K562 (cell line): ENCODE measurements around the gene PSME1. TPM values are rescaled to one million over a fixed set of nuclear protein-coding genes. Genes with fewer than 3 reads are reported as not detected.

Experiments
- BRD9 ChIP-seq: fragments of 450-650 bp; IDR thresholded peaks from 2 replicates; pipeline ENCODE4 v1.6.1; 2018; ENCODE audit warnings: low read depth; ENCODE audit not compliant: partially characterized antibody
- CLOCK ChIP-seq: fragments of 250-450 bp; sonication (Bioruptor Pico); IDR thresholded peaks from 2 replicates; pipeline ENCODE4 v1.4.0; 2020; ENCODE audit warnings: mild to moderate bottlenecking, moderate library complexity, borderline replicate concordance
- E2F3 ChIP-seq: fragments of 250-450 bp; sonication (Bioruptor Pico); IDR thresholded peaks from 2 replicates; pipeline ENCODE4 v1.4.0; 2020; ENCODE audit warnings: mild to moderate bottlenecking
- HDAC1 ChIP-seq, 2 experiments: fragments of 450-650 bp; IDR thresholded peaks; 2 replicates each; pipeline ENCODE4 v1.6.1; 2016 to 2017; ENCODE audit warnings: inconsistent platforms in 1 of 2, mild to moderate bottlenecking in 1 of 2, moderate library complexity in 1 of 2
- JUN ChIP-seq, 2 experiments: sonication (generic) in 1 of 2; formaldehyde crosslinking in 1 of 2; IDR thresholded peaks; 2 replicates each; pipeline versions ENCODE4 v1.6.1 to v1.8.0; 2012 to 2022; ENCODE audit warnings: borderline replicate concordance in 2 of 2, mild to moderate bottlenecking in 2 of 2, improper control_type of control experiment in 1 of 2, low read depth in 1 of 2, low read length in 1 of 2, missing genetic modification reagents in 1 of 2
- NCOA6 ChIP-seq: fragments of 450-650 bp; IDR thresholded peaks from 2 replicates; pipeline ENCODE4 v1.6.1; 2017; ENCODE audit warnings: mild to moderate bottlenecking
- NFIX ChIP-seq: fragments of 250-450 bp; sonication (Bioruptor Pico); IDR thresholded peaks from 2 replicates; pipeline ENCODE4 v1.4.0; 2020; ENCODE audit warnings: low read depth, mild to moderate bottlenecking, moderate library complexity
- PHF8 ChIP-seq: fragments of 200-600 bp; sonication (generic); IDR thresholded peaks from 2 replicates; pipeline ENCODE4 v1.6.1; 2012; ENCODE audit warnings: mixed run types, mild to moderate bottlenecking, inconsistent platforms, low read length, moderate library complexity, borderline replicate concordance
- POLR2AphosphoS5 ChIP-seq: IDR thresholded peaks from 2 replicates; pipeline ENCODE4 v1.6.1; 2011; ENCODE audit warnings: mild to moderate bottlenecking, low read depth, low read length, moderate library complexity; ENCODE audit not compliant: control insufficient read depth, insufficient read depth
- POLR3G ChIP-seq: IDR thresholded peaks from 2 replicates; pipeline ENCODE4 v1.6.1; 2011; ENCODE audit not compliant: insufficient read length, insufficient replicate concordance; ENCODE audit errors: extremely low read depth
- SMARCB1 ChIP-seq: IDR thresholded peaks from 2 replicates; pipeline ENCODE4 v1.6.1; 2011; ENCODE audit warnings: improper control_type of control experiment, low read depth; ENCODE audit not compliant: insufficient read length
- TAF9B ChIP-seq: fragments of 450-650 bp; IDR thresholded peaks from 2 replicates; pipeline ENCODE4 v1.6.1; 2018; ENCODE audit warnings: mild to moderate bottlenecking; ENCODE audit not compliant: partially characterized antibody
- TCF3 ChIP-seq: sonication (generic); formaldehyde crosslinking; IDR thresholded peaks from 2 replicates; pipeline ENCODE4 v1.4.0; 2020; ENCODE audit warnings: mild to moderate bottlenecking, missing genetic modification reagents
- TFE3 ChIP-seq: fragments of 450-650 bp; formaldehyde crosslinking; IDR thresholded peaks from 2 replicates; pipeline ENCODE4 v1.4.0; 2020; ENCODE audit warnings: mild to moderate bottlenecking, mixed read lengths
- TOE1 ChIP-seq, 2 experiments: fragments of 450-650 bp in 1 of 2; sonication (generic) in 1 of 2; formaldehyde crosslinking in 1 of 2; IDR thresholded peaks; 2 replicates each; pipeline versions ENCODE4 v1.7.1 to v1.8.0; 2016 to 2022; ENCODE audit warnings: borderline replicate concordance in 2 of 2, mild to moderate bottlenecking in 2 of 2, antibody characterized with exemption in 1 of 2, inconsistent platforms in 1 of 2, low read depth in 1 of 2, missing genetic modification reagents in 1 of 2, moderate library complexity in 1 of 2
- ZFX ChIP-seq: sonication (generic); formaldehyde crosslinking; IDR thresholded peaks from 2 replicates; pipeline ENCODE4 v1.8.0; 2022; ENCODE audit warnings: mild to moderate bottlenecking, missing genetic modification reagents, moderate library complexity
- ZKSCAN8 ChIP-seq: fragments of 200-800 bp; sonication (Bioruptor generic); IDR thresholded peaks from 2 replicates; pipeline ENCODE4 v1.6.1; 2016; ENCODE audit warnings: missing genetic modification characterization, missing compliant biosample characterization
- ZNF436 ChIP-seq: fragments of 250-450, 450-650 bp; sonication (Bioruptor Pico); formaldehyde crosslinking; IDR thresholded peaks from 2 replicates; pipeline ENCODE4 v1.7.0; 2020; ENCODE audit warnings: mild to moderate bottlenecking
- ZNF444 ChIP-seq: fragments of 250-450 bp; sonication (Bioruptor Pico); IDR thresholded peaks from 2 replicates; pipeline ENCODE4 v1.4.0; 2020; ENCODE audit warnings: mild to moderate bottlenecking, moderate library complexity
- ZNF561 ChIP-seq: fragments of 450-650 bp; formaldehyde crosslinking; conservative IDR thresholded peaks from 2 replicates; pipeline ENCODE4 v1.4.0; 2020; ENCODE audit warnings: mild to moderate bottlenecking, moderate library complexity
- ZNF584 ChIP-seq: fragments of 200-800 bp; sonication (Bioruptor generic); IDR thresholded peaks from 2 replicates; pipeline ENCODE4 v1.6.1; 2016; ENCODE audit warnings: low read depth, mild to moderate bottlenecking, missing genetic modification characterization, missing compliant biosample characterization
- polyA plus RNA-seq, 8 experiments: library from polyadenylated mRNA; depleted of rRNA in 4 of 8; stranded (reverse) in 5 of 8; unstranded in 3 of 8; fragments of >200 nt; fragmentation: Nextera tagmentation in 2 of 8; fragmentation: Illumina TruSeq in 1 of 8; extraction: Ambion mirVana in 2 of 8; extraction: Trizol in 1 of 8; gene quantifications; 2 replicates each; pipeline versions ENCODE4 v1.2.1 to v1.2.3, GENCODE V29; 2011 to 2014; ENCODE audit warnings: inconsistent platforms in 1 of 8, missing spikeins in 1 of 8
- total RNA-seq, 7 experiments: library from RNA; depleted of rRNA in 6 of 7; stranded (reverse); fragments of >200 nt in 6 of 7; fragmentation: Illumina TruSeq in 2 of 7; extraction: Trizol in 2 of 7; gene quantifications; 2 replicates each; pipeline versions ENCODE4 v1.2.1 to v1.2.3, GENCODE V29; 2011 to 2021; ENCODE audit warnings: low replicate concordance in 1 of 7

The PSME1 gene
- total and polyA plus RNA-seq, 9 of the 15 experiments (the other 6 are each of a cell fraction or from before 2014, with no cell fraction given): 20.3 to 180 (median 67.5) TPM

GRCh38 chr14:24095271-24096068 lies 40.5 kb upstream of the PSME1 start (continued):
- TF ChIP-seq CLOCK (no peak), E2F3 (CRISPR knock-in tag) (0 out of 2 replicates have a peak, but pooled peaks have one; percentile 40), TAF9B (peak; percentile 87), NCOA6 (no peak), BRD9 (peak; percentile 32), ZNF561 (no peak), TCF3 (CRISPR knock-in tag) (no peak; the same call in 1 of the 2 replicates), PHF8 (peak; percentile 16; the same call in 1 of the 2 replicates), TFE3 (CRISPR knock-in tag) (peak; percentile 96), ZNF436 (CRISPR knock-in tag) (no peak), TOE1 (IDR thresholded peaks at IDR 0.05; ENCODE audit: borderline replicate concordance) (peak; percentile 96), TOE1 (CRISPR knock-in tag; IDR thresholded peaks at IDR 0.05; ENCODE audit: borderline replicate concordance, low read depth) (no peak), NFIX (CRISPR knock-in tag) (no peak), JUN (IDR thresholded peaks at IDR 0.05; ENCODE audit: borderline replicate concordance, low read depth, low read length) (no peak; the same call in 1 of the 2 replicates), JUN (CRISPR knock-in tag; IDR thresholded peaks at IDR 0.05; ENCODE audit: borderline replicate concordance) (no peak), ZFX (CRISPR knock-in tag) (no peak; the same call in 1 of the 2 replicates), ZNF584 (CRISPR knock-in tag) (no peak), POLR2AphosphoS5 (peak; percentile 85), ZNF444 (CRISPR knock-in tag) (no peak), ZKSCAN8 (CRISPR knock-in tag) (no peak), HDAC1 (IDR thresholded peaks at IDR 0.05) (peak in 1 of 2 experiments; percentile 63; a peak in 1 of 4 replicates), POLR3G (no peak), SMARCB1 (no peak)
